GM10248 (cell line): Measurements from ENCODE around the gene PDK2.

Experiments used
- CTCF ChIA-PET: fragments of 300-600 bp; sonication (Branson Sonifier 250); formaldehyde crosslinking; extraction: SDS; loops from one replicate; lab custom pipeline; 2021; ENCODE audit warnings: antibody characterized with exemption; lab: Yijun Ruan, JAX
- POLR2A ChIA-PET: fragments of 350-650 bp; sonication (Branson Sonifier 250); formaldehyde crosslinking; extraction: SDS; loops from one replicate; lab custom pipeline; 2020; ENCODE audit warnings: antibody characterized with exemption; lab: Yijun Ruan, JAX
- DNase-seq: peaks from one replicate; pipeline ENCODE4 v3.0.0; 2012; ENCODE audit errors: extremely low spot score
- TF ChIP-seq, protein P1 (sequence below): IDR thresholded peaks from 2 replicates; pipeline ENCODE4 v1.5.1; 2012; ENCODE audit warnings: mild to moderate bottlenecking, low read depth; ENCODE audit errors: extremely low read depth, missing control alignments, control extremely low read depth

The PDK2 gene

DNA sequence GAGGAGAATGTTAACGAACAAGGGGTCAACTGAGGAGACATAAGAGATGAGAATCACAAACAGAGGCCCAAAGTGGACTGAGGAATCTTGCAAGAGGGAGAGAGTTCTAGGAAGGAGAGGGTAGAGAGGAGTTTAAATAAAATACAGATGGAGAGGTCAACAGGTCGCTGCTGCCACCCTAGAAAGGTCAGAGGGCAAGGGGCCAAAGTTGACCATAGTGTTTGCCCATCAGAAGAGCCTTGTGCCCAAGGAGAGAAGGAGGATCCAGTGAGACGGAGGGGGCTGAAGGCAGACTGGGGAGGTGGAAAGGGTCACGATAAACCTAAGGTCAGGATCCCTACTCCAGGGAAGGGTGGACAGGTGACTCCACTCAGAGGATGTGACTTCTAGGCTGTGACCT lies 46.2 kb upstream of the PDK2 start:
- TF ChIP-seq, protein P1, sequence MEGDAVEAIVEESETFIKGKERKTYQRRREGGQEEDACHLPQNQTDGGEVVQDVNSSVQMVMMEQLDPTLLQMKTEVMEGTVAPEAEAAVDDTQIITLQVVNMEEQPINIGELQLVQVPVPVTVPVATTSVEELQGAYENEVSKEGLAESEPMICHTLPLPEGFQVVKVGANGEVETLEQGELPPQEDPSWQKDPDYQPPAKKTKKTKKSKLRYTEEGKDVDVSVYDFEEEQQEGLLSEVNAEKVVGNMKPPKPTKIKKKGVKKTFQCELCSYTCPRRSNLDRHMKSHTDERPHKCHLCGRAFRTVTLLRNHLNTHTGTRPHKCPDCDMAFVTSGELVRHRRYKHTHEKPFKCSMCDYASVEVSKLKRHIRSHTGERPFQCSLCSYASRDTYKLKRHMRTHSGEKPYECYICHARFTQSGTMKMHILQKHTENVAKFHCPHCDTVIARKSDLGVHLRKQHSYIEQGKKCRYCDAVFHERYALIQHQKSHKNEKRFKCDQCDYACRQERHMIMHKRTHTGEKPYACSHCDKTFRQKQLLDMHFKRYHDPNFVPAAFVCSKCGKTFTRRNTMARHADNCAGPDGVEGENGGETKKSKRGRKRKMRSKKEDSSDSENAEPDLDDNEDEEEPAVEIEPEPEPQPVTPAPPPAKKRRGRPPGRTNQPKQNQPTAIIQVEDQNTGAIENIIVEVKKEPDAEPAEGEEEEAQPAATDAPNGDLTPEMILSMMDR = no peak

DNA sequence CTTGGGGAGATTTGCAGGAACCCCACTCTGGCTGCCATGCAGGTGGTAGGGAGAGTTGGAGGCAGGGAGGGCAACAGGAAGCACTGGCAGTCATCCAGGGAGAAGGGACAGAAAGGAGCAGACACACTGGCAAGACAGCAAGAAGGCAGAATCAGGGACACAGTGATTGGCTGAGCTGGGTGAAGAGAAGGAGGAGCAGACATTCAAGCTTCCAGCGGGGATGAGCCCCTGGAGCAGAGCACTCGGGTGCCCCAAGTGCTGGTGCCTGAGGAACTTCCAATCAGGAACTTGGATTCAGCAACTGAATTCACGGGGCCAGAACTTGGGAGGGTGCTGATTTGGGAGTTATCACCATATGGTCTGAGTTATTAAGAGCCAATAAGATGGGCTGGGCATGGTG lies 45.5 kb upstream of the PDK2 start:
- no peak for DNase-seq
- CTCF ChIA-PET = no interaction called here
- TF ChIP-seq, protein P1 = no peak
- POLR2A ChIA-PET = no interaction called here

More for the DNA sequence above, 46.2 kb upstream of the PDK2 start:
- CTCF ChIA-PET = no interaction called here
- POLR2A ChIA-PET = no interaction called here
- no peak for DNase-seq

DNA sequence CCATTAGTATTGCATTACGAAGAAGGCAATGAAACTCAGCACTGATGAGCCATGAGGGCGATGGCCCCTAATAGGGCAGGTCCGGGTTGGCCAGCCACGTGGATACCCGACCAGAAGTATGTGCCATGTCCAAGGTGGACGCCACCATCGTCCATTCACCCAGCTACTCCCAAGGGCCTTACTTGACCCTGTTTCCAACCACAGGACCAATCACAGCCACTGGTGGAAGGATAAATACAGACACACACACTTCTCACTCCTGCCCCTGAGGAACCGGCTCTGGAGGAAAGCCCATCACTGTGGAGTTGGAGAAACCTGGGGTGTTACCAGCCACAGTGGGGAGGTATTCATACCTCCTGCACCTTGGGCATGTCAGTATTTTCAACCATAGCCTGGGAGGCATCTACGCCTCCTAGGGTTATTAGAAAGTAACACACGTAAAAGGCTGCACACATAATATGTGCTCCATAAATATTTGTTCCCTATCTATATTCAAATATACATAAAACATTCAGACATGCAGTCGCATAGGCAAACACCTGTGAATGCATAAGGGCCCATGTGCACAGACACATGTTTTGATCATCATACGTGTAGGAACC lies 44.6 kb upstream of the PDK2 start:
- no peak for DNase-seq
- CTCF ChIA-PET = no interaction called here
- POLR2A ChIA-PET = no interaction called here
- TF ChIP-seq, protein P1 = no peak

DNA sequence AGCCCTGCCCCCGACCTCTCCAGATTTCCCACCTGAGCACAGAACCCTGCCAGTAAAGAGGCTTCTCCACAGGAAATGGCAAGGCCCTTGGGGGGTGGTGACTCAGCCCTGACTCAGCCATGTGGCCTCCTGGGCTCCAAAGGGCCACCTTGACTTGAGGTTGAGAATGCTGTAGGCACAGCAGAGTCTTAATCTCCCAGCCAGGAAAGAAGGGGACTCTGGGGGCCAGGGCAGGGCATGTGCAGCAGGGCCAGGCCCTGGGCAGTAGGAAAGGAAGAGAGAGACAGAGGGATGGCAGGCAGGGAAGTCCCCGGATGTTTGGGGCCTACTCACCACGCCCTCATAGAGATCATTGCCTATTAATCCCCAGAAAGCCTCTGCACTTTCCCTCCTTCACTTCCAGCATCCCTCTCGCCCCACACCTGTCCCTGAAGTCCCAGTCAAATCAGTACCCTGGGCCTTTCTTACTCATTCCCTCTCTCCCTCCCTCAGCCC lies 44.0 kb upstream of the PDK2 start:
- no peak for DNase-seq
- ChIA-PET POLR2A (no interaction called here), CTCF (no interaction called here)
- TF ChIP-seq, protein P1 = no peak

DNA sequence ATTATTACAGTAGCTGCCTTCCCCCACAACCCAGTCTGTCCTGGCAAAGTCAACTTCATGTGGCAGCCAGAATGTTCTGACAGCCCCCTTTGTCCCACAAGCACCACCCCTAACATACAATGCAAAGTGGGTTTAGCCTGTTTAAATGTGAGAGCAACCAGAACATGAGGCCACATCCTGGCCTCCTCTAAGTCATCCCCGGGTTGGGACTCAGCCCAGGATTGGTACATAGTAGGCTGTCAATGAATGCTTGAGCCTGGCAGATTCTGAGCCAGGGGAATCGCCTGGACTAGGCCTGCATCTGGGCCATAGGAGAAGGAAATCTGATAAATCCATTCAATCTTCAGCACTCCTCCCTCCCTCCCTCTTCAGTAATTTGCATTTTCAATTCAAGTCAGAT lies 43.5 kb upstream of the PDK2 start:
- TF ChIP-seq, protein P1 = no peak
- no peak for DNase-seq
- CTCF ChIA-PET = interaction anchor here (1.6 kb wide), 1 partner anchor 43 kb away, joined by 5 read pairs; no protein-coding TSS in a partner anchor
- POLR2A ChIA-PET = no interaction called here

DNA sequence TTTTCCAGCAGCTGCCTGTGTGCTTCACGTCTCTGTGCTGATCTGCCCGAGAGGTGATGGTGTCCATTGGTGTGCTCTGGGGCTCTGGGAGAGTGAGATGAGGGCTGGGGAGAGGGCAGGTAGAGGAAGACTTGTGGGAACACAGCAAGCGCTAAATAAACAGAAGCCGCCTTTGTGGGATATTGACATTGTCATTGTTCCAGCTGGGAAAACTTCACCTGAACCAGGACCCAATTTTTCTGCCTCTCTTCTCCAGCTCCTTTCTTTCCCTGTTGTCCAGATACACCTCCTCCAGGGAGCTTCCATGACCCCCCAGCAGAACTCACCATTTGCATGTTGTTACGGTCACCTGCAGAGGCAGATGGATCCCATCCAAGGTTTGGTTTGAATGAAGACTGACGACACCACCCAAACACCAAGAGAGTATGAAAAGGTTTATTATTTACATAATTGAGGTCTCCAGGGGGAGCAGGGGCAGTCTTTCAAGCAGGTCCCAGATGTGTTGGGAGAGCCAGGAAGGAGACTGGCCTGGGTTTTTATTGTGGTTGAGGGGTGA lies 42.8 kb upstream of the PDK2 start:
- TF ChIP-seq, protein P1 = no peak
- CTCF ChIA-PET = interaction anchor here (0.9 to 1.6 kb wide), 2 partner anchors 42 to 146 kb away, joined by 3 to 5 read pairs; no protein-coding TSS in a partner anchor
- no peak for DNase-seq
- POLR2A ChIA-PET = no interaction called here
